H1 (cell line): Measurements from ENCODE around the gene FTCDNL1.

ENCODE experiments used
- BRCA1 ChIP-seq: IDR thresholded peaks from 2 replicates; pipeline ENCODE4 v1.6.1; 2012; ENCODE audit warnings: low read depth, low read length, improper control_type of control experiment
- CEBPB ChIP-seq: IDR thresholded peaks from 2 replicates; pipeline ENCODE4 v1.6.1; 2012; ENCODE audit warnings: low read depth, low read length
- CHD2 ChIP-seq: IDR thresholded peaks from 2 replicates; pipeline ENCODE4 v1.6.1; 2012; ENCODE audit warnings: low read length, improper control_type of control experiment
- CREB1 ChIP-seq: IDR thresholded peaks from 2 replicates; pipeline ENCODE4 v1.6.1; 2012; ENCODE audit warnings: inconsistent platforms
- CTCF ChIP-seq, 3 experiments: IDR thresholded peaks; 1 replicate in 2 of 3; 2 replicates in 1 of 3; pipeline versions ENCODE4 v1.5.1 to v1.6.1; 2011; ENCODE audit warnings: low read length in 3 of 3, mild to moderate bottlenecking in 3 of 3, inconsistent platforms in 2 of 3, low read depth in 1 of 3, moderate library complexity in 1 of 3; ENCODE audit not compliant: insufficient read depth in 1 of 3; ENCODE audit errors: control extremely low read depth in 1 of 3
- EP300 ChIP-seq, 2 experiments: IDR thresholded peaks; 1 replicate in 1 of 2; 2 replicates in 1 of 2; pipeline ENCODE4 v1.6.1; 2011 to 2012; ENCODE audit warnings: low read depth in 2 of 2, low read length in 2 of 2, mild to moderate bottlenecking in 2 of 2, borderline replicate concordance in 1 of 2, inconsistent platforms in 1 of 2, moderate library complexity in 1 of 2
- KDM5A ChIP-seq: fragments of 200-600 bp; IDR thresholded peaks from 2 replicates; pipeline ENCODE4 v1.7.1; 2012; ENCODE audit warnings: mild to moderate bottlenecking, low read length, inconsistent platforms, mixed read lengths
- MAFK ChIP-seq: IDR thresholded peaks from 2 replicates; pipeline ENCODE4 v1.6.1; 2012; ENCODE audit warnings: low read depth, mild to moderate bottlenecking, improper control_type of control experiment, low read length
- POLR2A ChIP-seq, 2 experiments: IDR thresholded peaks; 1 replicate in 1 of 2; 2 replicates in 1 of 2; pipeline ENCODE4 v1.6.1; 2011; ENCODE audit warnings: low read depth in 2 of 2, low read length in 2 of 2, mild to moderate bottlenecking in 2 of 2; ENCODE audit errors: control extremely low read depth in 1 of 2
- POLR2AphosphoS5 ChIP-seq: IDR thresholded peaks from 2 replicates; pipeline ENCODE4 v1.6.1; 2011; ENCODE audit warnings: low read depth, low read length
- RFX5 ChIP-seq: IDR thresholded peaks from 2 replicates; pipeline ENCODE4 v1.6.1; 2011; ENCODE audit warnings: low read depth, low read length, improper control_type of control experiment, borderline replicate concordance
- TBP ChIP-seq: IDR thresholded peaks from 2 replicates; pipeline ENCODE4 v1.6.1; 2011; ENCODE audit warnings: low read depth, low read length, improper control_type of control experiment
- TCF12 ChIP-seq: IDR thresholded peaks from 2 replicates; pipeline ENCODE4 v1.6.1; 2011; ENCODE audit warnings: low read depth, mild to moderate bottlenecking, low read length
- USF2 ChIP-seq: IDR thresholded peaks from 2 replicates; pipeline ENCODE4 v1.6.1; 2011; ENCODE audit warnings: low read length, improper control_type of control experiment

GRCh38 chr2:199869227-199869541, 18.2 kb upstream of the FTCDNL1 start:
- TF ChIP-seq CTCF (IDR thresholded peaks at IDR 0.05; ENCODE audit: control extremely low read depth in 1 of 3, insufficient read depth in 1 of 3, low read depth in 1 of 3, low read length in 3 of 3), result no peak
- no peak for TF ChIP-seq CEBPB
- no peak for TF ChIP-seq USF2
- no peak for TF ChIP-seq BRCA1
- no peak for TF ChIP-seq TCF12
- no peak for TF ChIP-seq KDM5A
- TF ChIP-seq CHD2, result no peak
- no peak for TF ChIP-seq RFX5
- TF ChIP-seq POLR2A (IDR thresholded peaks at IDR 0.05; ENCODE audit: control extremely low read depth in 1 of 2, low read depth in 2 of 2, low read length in 2 of 2), result no peak
- no peak for TF ChIP-seq POLR2AphosphoS5
- TF ChIP-seq MAFK, result no peak
- TF ChIP-seq TBP, result no peak
- no peak for TF ChIP-seq EP300 (IDR thresholded peaks at IDR 0.05; ENCODE audit: borderline replicate concordance in 1 of 2, low read depth in 2 of 2, low read length in 2 of 2)
- TF ChIP-seq CREB1, result no peak
